Gastrocnemius medialis (tissue), 4 donors: ENCODE data around the gene TMEM132D.

Experiments used
- CTCF ChIP-seq, 5 experiments: fragments of 450-650 bp in 3 of 5; fragments of 200-600 bp in 2 of 5; sonication (generic) in 2 of 5; IDR thresholded peaks in 4 of 5; conservative IDR thresholded peaks in 1 of 5; 1 replicate in 4 of 5; 2 replicates in 1 of 5; pipeline ENCODE4 v1.5.1; 2016 to 2019; ENCODE audit warnings: antibody characterized with exemption in 5 of 5, mild to moderate bottlenecking in 3 of 5, moderate library complexity in 3 of 5
- POLR2A ChIP-seq, 2 donors: fragments of 450-650 bp; IDR thresholded peaks; one replicate each; pipeline ENCODE4 v1.6.1; 2017; ENCODE audit warnings: antibody characterized with exemption in 2 of 2, mild to moderate bottlenecking in 2 of 2, moderate library complexity in 2 of 2

GRCh38 chr12:129064209-129064855 lies 839.5 kb downstream of the TMEM132D start:
- no peak for TF ChIP-seq CTCF (IDR thresholded peaks at IDR 0.05 in 4 of 5, conservative IDR thresholded peaks at IDR 0.05 in 1 of 5)
- no peak for TF ChIP-seq POLR2A (IDR thresholded peaks at IDR 0.05)
